ENCODE measurements around the gene LYZ.

DNA sequence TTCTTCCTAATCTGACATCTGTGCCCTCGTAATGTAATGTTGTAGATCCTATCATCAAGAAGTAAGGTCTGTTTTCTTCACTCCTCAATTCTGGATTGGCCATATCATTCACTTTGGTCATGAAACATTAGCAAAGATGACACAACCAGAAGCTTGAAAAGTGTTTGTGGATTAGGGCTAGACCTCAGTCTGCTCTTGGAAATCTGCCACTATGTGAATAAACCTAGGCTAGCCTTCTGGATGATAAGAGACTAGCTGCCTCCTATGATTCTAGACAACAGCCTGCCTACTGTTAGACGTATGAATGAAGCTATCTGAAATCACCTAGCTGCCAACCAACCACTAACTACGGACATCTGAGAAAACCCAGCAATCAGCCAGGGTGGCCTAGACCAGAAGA lies 38.7 kb upstream of the LYZ start:
- TF ChIP-seq EZH2 (IDR thresholded peaks at IDR 0.05; ENCODE audit: insufficient read depth, poor library complexity, severe bottlenecking) (no peak), EZH2phosphoT487 (IDR thresholded peaks at IDR 0.05; ENCODE audit: insufficient read depth, low read depth) (no peak)
